Breast epithelium (tissue), 4 donors: ENCODE measurements around the gene SMARCC2. TPM values are rescaled to one million over a fixed set of nuclear protein-coding genes. Genes with fewer than 3 reads are reported as not detected.
A peak's percentile ranks its signal among the peaks of the same experiment; 100 is the strongest.

ENCODE experiments used
- DNase-seq, 2 donors: peaks; one replicate each; pipeline ENCODE4 v3.0.0-alpha.2; 2019; ENCODE audit warnings: low spot score in 2 of 2
- H3K27ac ChIP-seq, 2 donors: fragments of 200-600 bp; sonication (generic) in 1 of 2; one replicate each; pipeline ENCODE4 v1.5.1; 2016 to 2019; ENCODE audit warnings: mild to moderate bottlenecking in 1 of 2
- H3K27me3 ChIP-seq, 2 donors: fragments of 200-600 bp; sonication (generic) in 1 of 2; one replicate each; pipeline versions ENCODE4 v1.5.1 to v1.6.0; 2017 to 2019; ENCODE audit warnings: control low read depth in 1 of 2, mild to moderate bottlenecking in 1 of 2
- H3K36me3 ChIP-seq: fragments of 200-600 bp; one replicate; pipeline ENCODE4 v1.5.1; 2019
- H3K4me1 ChIP-seq, 2 donors: fragments of 200-600 bp; sonication (generic); one replicate each; pipeline ENCODE4 v1.5.1; 2016 to 2019; ENCODE audit warnings: control low read depth in 1 of 2
- H3K4me3 ChIP-seq, 3 donors: fragments of 200-600 bp; sonication (generic); 1 replicate in 2 of 3; 2 replicates in 1 of 3; pipeline ENCODE4 v1.5.1; 2016 to 2019; ENCODE audit warnings: mild to moderate bottlenecking in 3 of 3, moderate library complexity in 2 of 3
- H3K9me3 ChIP-seq, 2 donors: fragments of 200-600 bp; sonication (generic) in 1 of 2; one replicate each; pipeline ENCODE4 v1.5.1; 2016 to 2019; ENCODE audit warnings: control low read depth in 1 of 2
- POLR2A ChIP-seq: fragments of 450-650 bp; IDR thresholded peaks from one replicate; pipeline ENCODE4 v1.6.1; 2016; ENCODE audit warnings: antibody characterized with exemption, mild to moderate bottlenecking, moderate library complexity
- POLR2AphosphoS5 ChIP-seq, 3 donors: sonication (generic); formaldehyde crosslinking; IDR thresholded peaks; one replicate each; pipeline ENCODE4 v1.6.1; 2017; ENCODE audit warnings: antibody characterized with exemption in 3 of 3
- intact Hi-C: fragments of 100-400 bp; cut with DNase I; formaldehyde crosslinking; loops from one replicate; pipeline ENCODE4 v1.15.1; 2023; ENCODE audit warnings: low total_unique reads
- total RNA-seq, 3 donors: library from RNA; depleted of rRNA; stranded (reverse); fragments of >200 nt; gene quantifications; one replicate each; pipeline ENCODE4 v1.1.0, GENCODE V29; 2016
- TF ChIP-seq, protein P1 (sequence below), 3 donors: fragments of 450-650 bp; IDR thresholded peaks; one replicate each; pipeline ENCODE4 v1.5.1; 2016 to 2017; ENCODE audit warnings: antibody characterized with exemption in 3 of 3, mild to moderate bottlenecking in 3 of 3, moderate library complexity in 3 of 3

Gene SMARCC2
- total RNA-seq, 3 donors from 2014 or later: 105 to 114 (median 106) TPM

DNA sequence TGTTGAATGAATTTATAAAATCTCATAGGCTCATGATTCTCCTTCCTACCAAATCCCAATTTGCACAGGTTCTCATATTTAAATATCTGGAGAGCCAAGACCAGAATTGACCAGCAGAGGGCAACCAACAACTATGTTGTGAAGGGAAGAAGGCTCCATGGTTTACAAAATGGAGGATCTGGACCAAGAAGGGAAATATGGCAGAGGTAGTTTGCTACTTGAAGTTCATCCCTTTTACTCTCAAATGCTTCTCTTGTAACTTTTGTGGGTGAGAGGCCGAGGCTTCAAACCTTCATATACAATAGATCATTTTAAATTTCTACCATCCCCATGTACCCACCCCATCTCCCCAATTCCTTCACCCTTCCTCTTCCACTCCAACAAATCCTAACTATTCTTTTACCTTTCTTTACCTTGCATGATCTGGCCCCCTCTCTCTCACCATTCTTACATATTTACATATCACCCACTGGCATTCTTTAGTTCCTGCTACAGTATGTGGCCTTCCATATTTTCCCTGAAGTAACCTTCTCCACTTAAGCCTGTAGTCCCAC is 3.8 kb upstream of the SMARCC2 start:
- peak in 1 of 2 donors; percentile 72 for DNase-seq
- peaks cover 0 to 3% of the 10 kb centered on the region in 2 donors for H3K4me1 ChIP-seq
- intact Hi-C loops: no loop called here

DNA sequence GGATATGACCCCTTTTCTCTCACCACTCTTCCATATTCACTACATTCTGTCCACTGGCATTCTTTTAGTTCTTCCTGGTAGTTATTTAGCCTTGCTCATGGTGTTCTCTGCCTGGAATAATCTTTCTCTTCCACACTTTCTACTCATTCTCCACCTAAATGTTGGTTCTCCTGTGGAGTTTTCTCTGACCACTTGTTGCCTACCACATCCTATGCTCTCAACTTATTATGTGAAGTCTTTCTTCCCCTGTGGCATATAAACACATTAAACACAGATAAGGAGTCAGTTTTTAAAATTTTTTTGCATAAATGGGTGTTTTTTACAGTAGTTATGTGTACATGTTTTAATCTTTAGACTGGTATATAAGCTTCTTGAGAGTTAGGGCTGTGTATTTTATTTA is 3.3 kb upstream of the SMARCC2 start:
- H3K27ac ChIP-seq: no peak overlapping the region
- intact Hi-C loops: no loop called here
- no peaks in the 10 kb centered on the region for H3K36me3 ChIP-seq
- DNase-seq: no peak
- no peaks in the 10 kb centered on the region for H3K9me3 ChIP-seq
- H3K4me1 ChIP-seq: peaks cover 0 to 8% of the 10 kb centered on the region in 2 donors
- TF ChIP-seq, protein P1, sequence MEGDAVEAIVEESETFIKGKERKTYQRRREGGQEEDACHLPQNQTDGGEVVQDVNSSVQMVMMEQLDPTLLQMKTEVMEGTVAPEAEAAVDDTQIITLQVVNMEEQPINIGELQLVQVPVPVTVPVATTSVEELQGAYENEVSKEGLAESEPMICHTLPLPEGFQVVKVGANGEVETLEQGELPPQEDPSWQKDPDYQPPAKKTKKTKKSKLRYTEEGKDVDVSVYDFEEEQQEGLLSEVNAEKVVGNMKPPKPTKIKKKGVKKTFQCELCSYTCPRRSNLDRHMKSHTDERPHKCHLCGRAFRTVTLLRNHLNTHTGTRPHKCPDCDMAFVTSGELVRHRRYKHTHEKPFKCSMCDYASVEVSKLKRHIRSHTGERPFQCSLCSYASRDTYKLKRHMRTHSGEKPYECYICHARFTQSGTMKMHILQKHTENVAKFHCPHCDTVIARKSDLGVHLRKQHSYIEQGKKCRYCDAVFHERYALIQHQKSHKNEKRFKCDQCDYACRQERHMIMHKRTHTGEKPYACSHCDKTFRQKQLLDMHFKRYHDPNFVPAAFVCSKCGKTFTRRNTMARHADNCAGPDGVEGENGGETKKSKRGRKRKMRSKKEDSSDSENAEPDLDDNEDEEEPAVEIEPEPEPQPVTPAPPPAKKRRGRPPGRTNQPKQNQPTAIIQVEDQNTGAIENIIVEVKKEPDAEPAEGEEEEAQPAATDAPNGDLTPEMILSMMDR (IDR thresholded peaks at IDR 0.05): no peak
- no peak for TF ChIP-seq POLR2AphosphoS5 (IDR thresholded peaks at IDR 0.05)
- no peak for TF ChIP-seq POLR2A
- H3K27me3 ChIP-seq: no peaks in the 10 kb centered on the region
- H3K4me3 ChIP-seq: no peak overlapping the region

More for the DNA sequence above, 3.8 kb upstream of the SMARCC2 start:
- Histone ChIP-seq H3K9me3 (no peaks in the 10 kb centered on the region), H3K36me3 (no peaks in the 10 kb centered on the region), H3K27me3 (no peaks in the 10 kb centered on the region), H3K4me3 (no peak overlapping the region), H3K27ac (no peak overlapping the region)
- TF ChIP-seq, protein P1 (IDR thresholded peaks at IDR 0.05): peak; percentile 76 to 86 (median 80)
- TF ChIP-seq POLR2AphosphoS5 (IDR thresholded peaks at IDR 0.05): peak in 1 of 3 donors; percentile 21
- TF ChIP-seq POLR2A: no peak

DNA sequence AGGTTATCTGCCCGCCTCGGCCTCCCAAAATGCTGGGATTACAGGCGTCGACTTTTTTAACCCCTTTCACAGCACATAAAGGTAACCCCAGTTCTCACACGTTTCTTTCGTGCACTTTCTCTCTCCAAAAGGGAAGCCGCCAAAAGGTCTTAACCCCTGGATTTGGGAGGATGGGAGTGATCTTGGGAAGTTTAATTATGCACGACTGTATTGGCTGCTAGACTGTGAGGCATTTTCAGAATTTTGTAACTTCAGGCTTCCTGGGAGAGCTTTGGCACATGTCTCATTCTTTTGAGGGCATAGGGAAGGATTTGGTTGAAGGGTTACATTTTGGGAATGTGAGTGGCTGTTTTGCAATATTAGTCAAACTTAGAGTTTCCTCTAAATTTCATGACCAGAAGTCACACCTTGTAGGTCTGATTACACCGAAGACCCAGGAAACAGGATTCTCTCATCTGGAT is 1.4 kb upstream of the SMARCC2 start:
- no peak for DNase-seq
- Histone ChIP-seq H3K4me1 (peaks cover 0 to 13% of the 10 kb centered on the region in 2 donors), H3K4me3 (peak overlapping the region; percentile 78 to 94 (median 92)), H3K27me3 (no peaks in the 10 kb centered on the region), H3K9me3 (no peaks in the 10 kb centered on the region), H3K36me3 (no peaks in the 10 kb centered on the region), H3K27ac (peak overlapping the region; percentile 93 to 96)
- intact Hi-C loops: loop anchor here (1.0 to 2.0 kb wide), 2 partner anchors 18 to 34 kb away; partner anchors contain the start of gene NABP2
- TF ChIP-seq POLR2A: no peak
- TF ChIP-seq, protein P1 (IDR thresholded peaks at IDR 0.05): no peak
- no peak for TF ChIP-seq POLR2AphosphoS5 (IDR thresholded peaks at IDR 0.05)

DNA sequence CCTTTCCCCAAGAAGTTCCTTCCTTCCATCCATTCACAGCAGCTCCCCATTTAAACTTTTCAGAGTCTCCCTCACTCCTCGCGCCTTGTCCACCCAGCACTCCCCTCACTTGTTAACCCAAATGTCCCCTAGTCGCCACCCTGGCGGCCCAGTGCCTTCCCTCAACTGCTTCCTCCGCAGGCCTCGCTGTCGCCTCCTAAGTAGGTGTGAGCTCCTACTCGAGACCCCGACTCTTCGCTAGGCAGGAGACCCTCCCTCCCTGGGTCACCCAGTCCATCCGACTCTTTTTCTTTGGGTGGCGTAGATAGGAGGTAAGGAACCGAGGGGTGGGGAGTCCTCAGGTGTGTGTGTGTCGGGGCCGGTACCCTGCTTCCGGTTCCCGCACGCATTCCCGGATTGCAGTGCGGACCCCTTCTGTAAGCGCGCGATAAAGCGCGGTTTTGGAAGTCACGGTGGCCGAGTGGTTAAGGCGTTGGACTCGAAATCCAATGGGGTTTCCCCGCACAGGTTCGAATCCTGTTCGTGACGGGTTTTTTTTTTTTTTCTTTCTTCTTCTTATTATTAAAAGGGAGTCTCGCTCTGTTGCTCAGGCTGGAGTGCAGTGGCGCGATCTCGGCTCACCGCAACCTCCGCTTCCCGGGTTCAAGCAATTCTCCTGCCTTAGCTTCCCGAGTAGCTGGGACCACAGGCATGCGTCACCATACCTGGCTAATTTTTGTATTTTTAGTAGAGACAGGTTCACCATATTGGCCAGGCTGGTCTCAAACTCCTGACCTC is 823 bp upstream of the SMARCC2 start:
- no peaks in the 10 kb centered on the region for H3K9me3 ChIP-seq
- intact Hi-C loops: loop anchor here (1.0 to 5.0 kb wide), 3 partner anchors 18 to 63 kb away; partner anchors contain the start of genes ESYT1 and NABP2
- H3K27ac ChIP-seq: peak overlapping the region; percentile 93 to 96
- no peaks in the 10 kb centered on the region for H3K27me3 ChIP-seq
- peaks cover 0 to 13% of the 10 kb centered on the region in 2 donors for H3K4me1 ChIP-seq
- TF ChIP-seq, protein P1 (IDR thresholded peaks at IDR 0.05): peak in 1 of 3 donors; percentile 39
- TF ChIP-seq POLR2AphosphoS5 (IDR thresholded peaks at IDR 0.05) (peak; percentile 54 to 86 (median 64)), POLR2A (no peak)
- H3K4me3 ChIP-seq: peak overlapping the region; percentile 78 to 94 (median 92)
- DNase-seq: peak; percentile 82 to 88
- no peaks in the 10 kb centered on the region for H3K36me3 ChIP-seq

- Histone ChIP-seq H3K27ac (peak overlapping the region; percentile 93 to 96), H3K27me3 (no peaks in the 10 kb centered on the region), H3K9me3 (no peaks in the 10 kb centered on the region), H3K4me1 (peaks cover 0 to 13% of the 10 kb centered on the region in 2 donors), H3K4me3 (peak overlapping the region; percentile 78 to 94 (median 92)), H3K36me3 (no peaks in the 10 kb centered on the region)
- no peak for TF ChIP-seq POLR2A
- TF ChIP-seq, protein P1 (IDR thresholded peaks at IDR 0.05): no peak
- TF ChIP-seq POLR2AphosphoS5 (IDR thresholded peaks at IDR 0.05): no peak
- intact Hi-C loops: loop anchor here (5.0 kb wide), 1 partner anchor 61 kb away; the partner anchor contains the start of gene ESYT1
- DNase-seq: no peak
Measured at GRCh38 chr12:56188778-56189098, 545 bp downstream of the SMARCC2 start.
